K562 (cell line): ENCODE results near the gene NACC1. TPM values are rescaled to one million over a fixed set of nuclear protein-coding genes. Genes with fewer than 3 reads are reported as not detected.
A peak's percentile ranks its signal among the peaks of the same experiment; 100 is the strongest.

ENCODE experiments used
- CBFB ChIP-seq: sonication (generic); formaldehyde crosslinking; IDR thresholded peaks from 2 replicates; pipeline ENCODE4 v1.4.0; 2020; ENCODE audit warnings: mild to moderate bottlenecking, missing genetic modification reagents
- CXXC5 ChIP-seq: fragments of 250-450 bp; sonication (Bioruptor Pico); IDR thresholded peaks from 2 replicates; pipeline ENCODE4 v1.8.0; 2022; ENCODE audit warnings: inconsistent platforms, mild to moderate bottlenecking, moderate library complexity
- NCOA4 ChIP-seq: fragments of 450-650 bp; IDR thresholded peaks from 2 replicates; pipeline ENCODE4 v1.6.1; 2018; ENCODE audit warnings: mild to moderate bottlenecking; ENCODE audit not compliant: partially characterized antibody
- PHF21A ChIP-seq: fragments of 450-650 bp; IDR thresholded peaks from 2 replicates; pipeline ENCODE4 v1.6.1; 2017; ENCODE audit warnings: low read depth, borderline replicate concordance
- RBM25 ChIP-seq: fragments of 200-400 bp; formaldehyde crosslinking; IDR thresholded peaks from 2 replicates; pipeline ENCODE4 v1.6.1; 2018; ENCODE audit warnings: low read length, low read depth, moderate library complexity; ENCODE audit not compliant: severe bottlenecking
- TAF1 ChIP-seq: IDR thresholded peaks from 2 replicates; pipeline ENCODE4 v1.6.1; 2011; ENCODE audit warnings: mild to moderate bottlenecking, low read length, moderate library complexity; ENCODE audit not compliant: insufficient read depth, control insufficient read depth, severe bottlenecking; ENCODE audit errors: extremely low read depth
- TRIM28 ChIP-seq: fragments of 450-650 bp; IDR thresholded peaks from 2 replicates; pipeline ENCODE4 v1.6.1; 2017
- ZC3H8 ChIP-seq: fragments of 450-650 bp; IDR thresholded peaks from 2 replicates; pipeline ENCODE4 v1.6.1; 2017
- ZNF584 ChIP-seq: fragments of 200-800 bp; sonication (Bioruptor generic); IDR thresholded peaks from 2 replicates; pipeline ENCODE4 v1.6.1; 2016; ENCODE audit warnings: low read depth, mild to moderate bottlenecking, missing genetic modification characterization, missing compliant biosample characterization
- ZNF780A ChIP-seq: fragments of 250-450 bp; sonication (Bioruptor Pico); IDR thresholded peaks from 2 replicates; pipeline ENCODE4 v1.5.0; 2021; ENCODE audit warnings: mild to moderate bottlenecking
- ZNF79 ChIP-seq: fragments of 250-450 bp; sonication (Bioruptor Pico); IDR thresholded peaks from 2 replicates; pipeline ENCODE4 v1.4.0; 2020; ENCODE audit warnings: low read depth, mild to moderate bottlenecking, moderate library complexity
- ZSCAN29 ChIP-seq: fragments of 450-650 bp; IDR thresholded peaks from 2 replicates; pipeline ENCODE4 v1.6.1; 2017
- polyA plus RNA-seq, 8 experiments: library from polyadenylated mRNA; depleted of rRNA in 4 of 8; stranded (reverse) in 5 of 8; unstranded in 3 of 8; fragments of >200 nt; fragmentation: Nextera tagmentation in 2 of 8; fragmentation: Illumina TruSeq in 1 of 8; extraction: Ambion mirVana in 2 of 8; extraction: Trizol in 1 of 8; gene quantifications; 2 replicates each; pipeline versions ENCODE4 v1.2.1 to v1.2.3, GENCODE V29; 2011 to 2014; ENCODE audit warnings: inconsistent platforms in 1 of 8, missing spikeins in 1 of 8
- total RNA-seq, 7 experiments: library from RNA; depleted of rRNA in 6 of 7; stranded (reverse); fragments of >200 nt in 6 of 7; fragmentation: Illumina TruSeq in 2 of 7; extraction: Trizol in 2 of 7; gene quantifications; 2 replicates each; pipeline versions ENCODE4 v1.2.1 to v1.2.3, GENCODE V29; 2011 to 2021; ENCODE audit warnings: low replicate concordance in 1 of 7
- TF ChIP-seq, protein P1 (sequence below), 2 experiments: fragments of 450-650 bp; conservative IDR thresholded peaks; 2 replicates each; pipeline ENCODE4 v1.6.1; 2017; ENCODE audit warnings: mild to moderate bottlenecking in 2 of 2, moderate library complexity in 2 of 2
- TF ChIP-seq, protein P2 (sequence below): sonication (generic); formaldehyde crosslinking; IDR thresholded peaks from 2 replicates; pipeline ENCODE4 v1.8.1; 2023; ENCODE audit warnings: mild to moderate bottlenecking, missing genetic modification reagents

NACC1 gene
- total and polyA plus RNA-seq, 9 of the 15 experiments (the other 6 are each of a cell fraction or from before 2014, with no cell fraction given) = 0.04 to 96.6 (median 25.8) TPM

DNA sequence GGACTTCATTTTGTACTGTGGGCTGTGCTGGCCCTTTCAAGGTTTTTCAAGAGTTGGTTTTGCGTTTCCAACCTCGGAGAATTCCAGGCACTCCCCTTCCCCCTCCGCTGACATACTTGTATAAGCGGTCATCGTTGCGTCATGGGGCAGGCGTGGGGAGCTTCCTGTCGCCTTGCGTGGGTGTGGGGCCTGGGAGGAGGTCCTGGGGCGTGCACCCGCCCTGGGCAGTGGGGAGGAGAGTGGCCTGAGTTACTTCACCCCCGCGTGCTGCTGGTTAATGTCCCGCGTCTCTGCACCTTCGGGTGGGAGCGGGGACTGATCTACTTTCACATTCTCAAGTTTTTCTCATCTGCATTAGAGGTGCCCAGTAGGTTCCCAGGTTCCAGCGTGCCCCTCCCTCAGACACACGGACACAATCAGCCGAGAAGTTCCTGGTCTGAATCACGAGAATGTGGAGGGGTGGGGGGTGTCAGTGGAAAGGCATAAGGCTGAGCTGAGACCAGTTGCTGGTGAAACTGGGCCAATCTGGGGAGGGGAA lies 36.2 kb downstream of the NACC1 start (continued):
- TF ChIP-seq, protein P1, sequence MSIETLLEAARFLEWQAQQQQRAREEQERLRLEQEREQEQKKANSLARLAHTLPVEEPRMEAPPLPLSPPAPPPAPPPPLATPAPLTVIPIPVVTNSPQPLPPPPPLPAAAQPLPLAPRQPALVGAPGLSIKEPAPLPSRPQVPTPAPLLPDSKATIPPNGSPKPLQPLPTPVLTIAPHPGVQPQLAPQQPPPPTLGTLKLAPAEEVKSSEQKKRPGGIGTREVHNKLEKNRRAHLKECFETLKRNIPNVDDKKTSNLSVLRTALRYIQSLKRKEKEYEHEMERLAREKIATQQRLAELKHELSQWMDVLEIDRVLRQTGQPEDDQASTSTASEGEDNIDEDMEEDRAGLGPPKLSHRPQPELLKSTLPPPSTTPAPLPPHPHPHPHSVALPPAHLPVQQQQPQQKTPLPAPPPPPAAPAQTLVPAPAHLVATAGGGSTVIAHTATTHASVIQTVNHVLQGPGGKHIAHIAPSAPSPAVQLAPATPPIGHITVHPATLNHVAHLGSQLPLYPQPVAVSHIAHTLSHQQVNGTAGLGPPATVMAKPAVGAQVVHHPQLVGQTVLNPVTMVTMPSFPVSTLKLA (conservative IDR thresholded peaks at IDR 0.05) = peak; percentile 17 to 49; a peak in 3 of 4 replicates
- TF ChIP-seq TRIM28 (no peak), NCOA4 (no peak), PHF21A (no peak), ZC3H8 (no peak), ZNF79 (CRISPR knock-in tag) (no peak), RBM25 (no peak), ZSCAN29 (0 out of 2 replicates have a peak, but pooled peaks have one; percentile 10), ZNF584 (CRISPR knock-in tag) (no peak), TAF1 (peak; percentile 43), ZNF780A (CRISPR knock-in tag) (no peak), CBFB (CRISPR knock-in tag) (no peak), CXXC5 (CRISPR knock-in tag) (peak; percentile 60)
- TF ChIP-seq, protein P2, sequence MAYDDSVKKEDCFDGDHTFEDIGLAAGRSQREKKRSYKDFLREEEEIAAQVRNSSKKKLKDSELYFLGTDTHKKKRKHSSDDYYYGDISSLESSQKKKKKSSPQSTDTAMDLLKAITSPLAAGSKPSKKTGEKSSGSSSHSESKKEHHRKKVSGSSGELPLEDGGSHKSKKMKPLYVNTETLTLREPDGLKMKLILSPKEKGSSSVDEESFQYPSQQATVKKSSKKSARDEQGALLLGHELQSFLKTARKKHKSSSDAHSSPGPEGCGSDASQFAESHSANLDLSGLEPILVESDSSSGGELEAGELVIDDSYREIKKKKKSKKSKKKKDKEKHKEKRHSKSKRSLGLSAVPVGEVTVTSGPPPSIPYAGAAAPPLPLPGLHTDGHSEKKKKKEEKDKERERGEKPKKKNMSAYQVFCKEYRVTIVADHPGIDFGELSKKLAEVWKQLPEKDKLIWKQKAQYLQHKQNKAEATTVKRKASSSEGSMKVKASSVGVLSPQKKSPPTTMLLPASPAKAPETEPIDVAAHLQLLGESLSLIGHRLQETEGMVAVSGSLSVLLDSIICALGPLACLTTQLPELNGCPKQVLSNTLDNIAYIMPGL (CRISPR knock-in tag) = no peak
